ENCODE measurements around the gene GAB2.

Gene GAB2

GRCh38 chr11:78372114-78372768 lies 45.4 kb downstream of the GAB2 start:
- Histone ChIP-seq H3K4me3 (no peak overlapping the region), H3K27ac (no peak overlapping the region)
- TF ChIP-seq CTCF (IDR thresholded peaks at IDR 0.05): no peak
- DNase-seq (ENCODE audit: low spot score): no peak

GRCh38 chr11:78371221-78371891 lies 46.3 kb downstream of the GAB2 start:
- Histone ChIP-seq H3K27ac (peak overlapping the region in 1 of 2 donors; percentile 56), H3K4me3 (peak overlapping the region; percentile 22)
- no peak for DNase-seq (ENCODE audit: low spot score)
- no peak for TF ChIP-seq CTCF (IDR thresholded peaks at IDR 0.05)

GRCh38 chr11:78370406-78371172 lies 47.0 kb downstream of the GAB2 start:
- peak overlapping the region; percentile 22 for H3K4me3 ChIP-seq
- DNase-seq (ENCODE audit: low spot score): no peak
- H3K27ac ChIP-seq: peak overlapping the region in 1 of 2 donors; percentile 56
- no peak for TF ChIP-seq CTCF (IDR thresholded peaks at IDR 0.05)

- no peak for TF ChIP-seq CTCF (IDR thresholded peaks at IDR 0.05)
- Histone ChIP-seq H3K4me3 (no peak overlapping the region), H3K27ac (no peak overlapping the region)
- DNase-seq (ENCODE audit: low spot score): no peak
Observed at GRCh38 chr11:78365381-78365792, 52.2 kb downstream of the GAB2 start.

- no peak for TF ChIP-seq CTCF (IDR thresholded peaks at IDR 0.05)
- Histone ChIP-seq H3K4me3 (no peak overlapping the region), H3K27ac (no peak overlapping the region)
- DNase-seq (ENCODE audit: low spot score): no peak
Observed at GRCh38 chr11:78364128-78364751, 53.4 kb downstream of the GAB2 start.

- no peak overlapping the region for H3K4me3 ChIP-seq
- DNase-seq (ENCODE audit: low spot score): no peak
- TF ChIP-seq CTCF (IDR thresholded peaks at IDR 0.05): no peak
- no peak overlapping the region for H3K27ac ChIP-seq
Observed at GRCh38 chr11:78363024-78363619, 54.5 kb downstream of the GAB2 start.

Data from coronary artery (tissue), 2 donors.